Body of pancreas (tissue), 4 donors: ENCODE results near the gene ABLIM3. TPM values are rescaled to one million over a fixed set of nuclear protein-coding genes. Genes with fewer than 3 reads are reported as not detected.

ENCODE experiments used
- ATAC-seq: fragments of 150-250 bp; one replicate; pipeline ENCODE4 v1.9.1; 2016
- DNase-seq, 4 donors: peaks; one replicate each; pipeline ENCODE4 v3.0.0-alpha.2; 2019
- H3K27ac ChIP-seq, 4 donors: fragments of 200-600 bp; sonication (generic); 1 replicate in 3 of 4; 2 replicates in 1 of 4; pipeline versions ENCODE4 v1.5.1 to v1.6.1; 2016 to 2019; ENCODE audit warnings: mild to moderate bottlenecking in 1 of 4, mixed read lengths in 1 of 4, moderate library complexity in 1 of 4
- H3K27me3 ChIP-seq, 2 donors: fragments of 200-600 bp; sonication (generic); one replicate each; pipeline ENCODE4 v1.6.0; 2016; ENCODE audit warnings: mild to moderate bottlenecking in 1 of 2
- H3K36me3 ChIP-seq, 2 donors: fragments of 200-600 bp; sonication (generic); replicated peaks in 1 of 2; 2 replicates each; pipeline ENCODE4 v1.5.1; 2016; ENCODE audit warnings: low read depth in 2 of 2; ENCODE audit not compliant: insufficient read depth in 1 of 2
- H3K4me1 ChIP-seq: fragments of 200-600 bp; sonication (generic); one replicate; pipeline ENCODE4 v1.6.0; 2016
- H3K4me3 ChIP-seq, 2 donors: fragments of 200-600 bp; sonication (generic); 1 replicate in 1 of 2; 2 replicates in 1 of 2; pipeline ENCODE4 v1.5.1; 2016 to 2019
- H3K9me3 ChIP-seq, 3 donors: fragments of 200-600 bp; sonication (generic); 1 replicate in 2 of 3; 2 replicates in 1 of 3; pipeline ENCODE4 v1.5.1; 2016
- CTCF ChIP-seq, 7 experiments: fragments of 450-650 bp in 4 of 7; fragments of 200-600 bp in 3 of 7; sonication (generic) in 3 of 7; IDR thresholded peaks; one replicate each; pipeline ENCODE4 v1.5.1; 2016 to 2019; ENCODE audit warnings: antibody characterized with exemption in 7 of 7
- POLR2A ChIP-seq, 3 donors: fragments of 450-650 bp; IDR thresholded peaks; one replicate each; pipeline ENCODE4 v1.6.1; 2016; ENCODE audit warnings: antibody characterized with exemption in 3 of 3, mild to moderate bottlenecking in 2 of 3
- WGBS, 2 donors: methylation state at CpG; one replicate each; pipeline ENCODE4 v1.1.5; 2017; 5-methylcytosine and 5-hydroxymethylcytosine counted together
- intact Hi-C: fragments of 100-400 bp; cut with DNase I; formaldehyde crosslinking; loops from one replicate; pipeline ENCODE4 v1.15.1; 2023
- total RNA-seq, 2 donors: library from RNA; depleted of rRNA; stranded (reverse); fragments of >200 nt; gene quantifications; one replicate each; pipeline ENCODE4 v1.1.0, GENCODE V29; 2016

Gene ABLIM3
- total RNA-seq, 2 donors from 2014 or later, result 3.9 to 11.2 TPM

- H3K36me3 ChIP-seq, result no peaks in the 10 kb centered on the region
- H3K27ac ChIP-seq, result no peak overlapping the region
- no peaks in the 10 kb centered on the region for H3K9me3 ChIP-seq
- DNase-seq (no peak), ATAC-seq (no peak)
- intact Hi-C loops, result no loop called here
- no peaks in the 10 kb centered on the region for H3K27me3 ChIP-seq
- no peak for TF ChIP-seq CTCF (IDR thresholded peaks at IDR 0.05)
- TF ChIP-seq POLR2A (IDR thresholded peaks at IDR 0.05), result no peak
- WGBS, 2 donors, result 92 to 94% methylated on average over 3 of the region's 3 CpGs
- no peak overlapping the region for H3K4me3 ChIP-seq
- H3K4me1 ChIP-seq, result no peaks in the 10 kb centered on the region
Observed at GRCh38 chr5:149242339-149242738, 101.0 kb downstream of the ABLIM3 start.

GRCh38 chr5:149246906-149247305 lies 105.6 kb downstream of the ABLIM3 start:
- Histone ChIP-seq H3K4me1 (no peaks in the 10 kb centered on the region), H3K27ac (no peak overlapping the region), H3K36me3 (no peaks in the 10 kb centered on the region), H3K9me3 (no peaks in the 10 kb centered on the region), H3K4me3 (no peak overlapping the region), H3K27me3 (no peaks in the 10 kb centered on the region)
- TF ChIP-seq POLR2A (IDR thresholded peaks at IDR 0.05) (no peak), CTCF (IDR thresholded peaks at IDR 0.05) (no peak)
- 78 to 79% methylated on average over 4 of the region's 4 CpGs for WGBS, 2 donors
- no peak for ATAC-seq
- DNase-seq, result no peak
- intact Hi-C loops, result no loop called here

- Histone ChIP-seq H3K4me3 (no peak overlapping the region), H3K36me3 (no peaks in the 10 kb centered on the region), H3K27ac (no peak overlapping the region), H3K9me3 (no peaks in the 10 kb centered on the region), H3K4me1 (no peaks in the 10 kb centered on the region), H3K27me3 (no peaks in the 10 kb centered on the region)
- no peak for DNase-seq
- no peak for ATAC-seq
- no peak for TF ChIP-seq POLR2A (IDR thresholded peaks at IDR 0.05)
- no peak for TF ChIP-seq CTCF (IDR thresholded peaks at IDR 0.05)
- intact Hi-C loops, result no loop called here
- 75 to 89% methylated on average over 8 of the region's 8 CpGs for WGBS, 2 donors
Observed at GRCh38 chr5:149247726-149248125, 106.4 kb downstream of the ABLIM3 start.

- TF ChIP-seq POLR2A (IDR thresholded peaks at IDR 0.05), result no peak
- H3K36me3 ChIP-seq, result no peaks in the 10 kb centered on the region
- 59 to 71% methylated on average over 3 to 4 of the region's 4 CpGs for WGBS, 2 donors
Observed at GRCh38 chr5:149251546-149251945, 110.3 kb downstream of the ABLIM3 start.

GRCh38 chr5:149254506-149254905 lies 113.2 kb downstream of the ABLIM3 start:
- ATAC-seq, result no peak
- no peak for DNase-seq
- intact Hi-C loops, result no loop called here
- Histone ChIP-seq H3K9me3 (no peaks in the 10 kb centered on the region), H3K36me3 (no peaks in the 10 kb centered on the region), H3K4me3 (no peak overlapping the region), H3K27ac (no peak overlapping the region), H3K4me1 (no peaks in the 10 kb centered on the region), H3K27me3 (no peaks in the 10 kb centered on the region)
- 60% methylated on average over 3 of the region's 3 CpGs; no CpG with 5 or more reads in 1 of the 2 donors for WGBS, 2 donors
- TF ChIP-seq POLR2A (IDR thresholded peaks at IDR 0.05) (no peak), CTCF (IDR thresholded peaks at IDR 0.05) (no peak)

More at GRCh38 chr5:149251546-149251945, 110.3 kb downstream of the ABLIM3 start:
- Histone ChIP-seq H3K27ac (no peak overlapping the region), H3K4me3 (no peak overlapping the region), H3K9me3 (no peaks in the 10 kb centered on the region), H3K4me1 (no peaks in the 10 kb centered on the region), H3K27me3 (no peaks in the 10 kb centered on the region)
- DNase-seq (no peak), ATAC-seq (no peak)
- intact Hi-C loops, result no loop called here
